DMS153 treated with DMSO at 0.1 percent for 48 hours (cell line): ENCODE results near the gene KCNIP1.

ENCODE experiments used
- DNase-seq: peaks from one replicate; lab custom pipeline; 2025; ENCODE audit not compliant: unreplicated experiment; lab: John Stamatoyannopoulos, UW

Gene KCNIP1

DNA sequence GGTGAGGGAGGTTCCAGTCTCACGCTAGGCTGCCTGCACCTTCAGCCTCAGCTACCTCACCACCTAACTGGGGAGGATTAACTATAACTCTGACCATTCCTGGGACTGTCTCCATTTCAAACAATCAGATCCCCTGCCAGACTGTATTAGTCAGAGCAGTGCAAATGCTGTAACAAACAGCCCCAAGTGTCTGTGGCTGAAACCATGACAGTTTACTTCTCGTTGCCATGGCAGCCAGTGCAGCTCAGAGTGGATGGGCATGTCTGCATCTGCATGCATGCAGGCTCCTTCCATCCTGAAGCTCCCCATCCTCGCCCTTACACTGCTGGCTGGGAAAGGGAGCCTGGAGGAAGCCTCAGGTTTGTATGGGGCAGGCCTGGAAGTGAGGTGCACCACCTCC lies 86.7 kb downstream of the KCNIP1 start:
- DNase-seq, result no peak

DNA sequence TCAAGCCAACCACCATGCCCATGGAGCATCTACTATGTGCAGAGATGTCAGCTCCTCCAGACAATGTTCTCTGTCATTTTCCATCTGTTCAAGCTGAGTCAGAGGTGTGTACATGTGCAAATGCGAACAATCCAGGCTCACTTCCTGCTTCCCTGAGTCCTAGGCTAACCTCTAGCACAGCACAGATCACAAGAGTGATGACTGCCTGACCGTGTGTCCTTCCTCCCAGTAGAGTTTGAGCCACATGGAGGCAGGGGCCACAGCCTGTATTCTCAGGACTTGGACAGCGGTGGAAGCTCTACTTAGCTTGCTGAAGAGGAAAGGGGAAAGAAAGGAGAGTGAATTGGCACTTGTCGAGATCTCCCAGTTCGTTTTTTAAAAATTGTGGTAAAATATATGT lies 87.2 kb downstream of the KCNIP1 start:
- no peak for DNase-seq

DNA sequence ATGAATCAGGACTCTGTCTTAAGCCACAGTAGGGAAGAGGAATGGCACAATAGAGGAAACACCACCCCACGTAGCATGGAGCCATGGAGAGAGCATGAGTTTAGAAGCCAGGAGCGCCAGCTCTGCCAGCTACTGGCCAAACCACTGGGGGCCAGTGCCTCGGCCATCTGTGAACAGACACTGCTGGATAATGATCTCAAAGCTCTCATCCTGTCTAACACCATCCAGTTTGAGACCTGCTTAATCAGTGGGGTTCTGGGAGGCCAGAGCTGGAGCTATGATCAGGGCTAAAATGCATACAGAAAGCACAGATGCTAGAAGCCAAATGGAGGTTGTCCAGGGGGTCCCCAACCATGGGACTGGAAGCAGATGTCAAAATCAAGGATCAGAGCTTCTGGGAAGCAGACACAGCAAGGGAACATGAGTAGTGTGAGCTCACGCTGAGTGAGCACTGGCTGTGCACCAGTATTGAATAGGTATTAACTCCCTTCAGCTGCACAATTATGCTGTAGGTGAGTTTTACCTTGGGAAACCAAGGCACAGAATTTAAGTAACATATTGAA lies 92.7 kb downstream of the KCNIP1 start:
- DNase-seq, result no peak

DNA sequence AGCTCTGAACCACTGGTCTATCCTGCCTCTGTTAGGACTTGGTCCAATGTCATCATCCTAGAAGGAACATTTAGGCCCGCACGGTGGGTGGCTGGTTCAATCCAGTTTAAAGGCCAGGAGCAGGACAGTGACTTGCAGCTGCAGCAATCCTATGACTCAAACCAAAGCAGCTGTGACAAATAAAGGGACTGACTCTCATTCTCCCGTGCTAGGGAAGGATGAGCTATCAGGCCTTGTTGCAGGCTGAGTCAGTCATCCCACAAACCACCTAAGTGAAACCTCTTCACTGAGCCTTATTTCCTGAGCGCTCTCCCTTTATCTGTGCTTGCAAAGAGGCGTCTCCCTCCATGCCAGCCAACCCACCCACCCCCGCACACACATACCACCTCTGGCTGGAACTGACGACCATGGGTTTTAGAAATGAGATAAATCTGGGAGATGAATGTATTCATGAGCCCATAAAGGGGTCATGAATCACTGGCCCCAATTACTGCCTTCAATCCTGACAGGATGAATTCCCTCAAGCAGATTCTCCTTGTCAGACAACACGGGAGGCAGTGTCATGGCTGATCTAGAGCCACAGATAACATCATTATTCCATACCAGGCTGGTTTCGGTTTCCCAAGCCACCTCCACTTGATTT lies 93.4 kb downstream of the KCNIP1 start:
- DNase-seq, result no peak

DNA sequence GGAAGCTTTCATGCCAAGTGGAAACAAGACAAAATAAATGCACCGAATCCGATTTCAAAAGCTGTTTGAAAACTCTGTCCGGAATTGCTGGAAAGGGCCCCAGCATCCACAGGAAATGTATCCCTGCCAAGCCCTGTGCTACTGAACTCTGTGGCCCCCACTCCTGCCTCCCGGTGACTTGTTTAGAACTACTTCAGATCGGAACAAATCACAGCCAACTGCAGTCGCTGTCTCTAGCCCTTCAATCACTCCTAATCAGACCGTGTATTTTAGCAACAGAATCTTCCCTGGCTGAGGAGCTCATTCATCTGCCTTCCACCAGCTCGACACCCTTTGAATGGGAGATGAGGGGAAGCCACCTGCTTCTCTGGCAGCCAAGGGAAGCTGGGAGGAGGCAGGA lies 94.1 kb downstream of the KCNIP1 start:
- no peak for DNase-seq

DNA sequence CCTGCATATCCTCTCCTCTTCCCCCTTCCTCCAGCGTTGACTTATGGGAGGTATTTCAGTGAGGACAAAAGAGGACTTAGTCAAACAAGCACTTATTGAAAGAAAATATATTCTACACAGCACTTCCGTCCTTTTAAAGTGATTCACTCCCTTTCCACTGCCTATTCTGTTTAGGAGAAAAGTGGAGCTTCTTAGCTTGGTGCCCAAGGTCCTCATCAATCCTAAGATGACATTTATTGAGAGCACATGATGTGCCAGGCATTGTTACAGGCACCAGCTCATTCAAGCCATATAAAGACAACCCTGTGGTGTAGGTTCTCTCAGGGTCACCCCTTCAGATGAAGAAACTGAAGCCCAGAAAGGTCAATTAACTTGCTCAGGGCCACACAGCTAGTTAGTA lies 95.9 kb downstream of the KCNIP1 start:
- no peak for DNase-seq

DNA sequence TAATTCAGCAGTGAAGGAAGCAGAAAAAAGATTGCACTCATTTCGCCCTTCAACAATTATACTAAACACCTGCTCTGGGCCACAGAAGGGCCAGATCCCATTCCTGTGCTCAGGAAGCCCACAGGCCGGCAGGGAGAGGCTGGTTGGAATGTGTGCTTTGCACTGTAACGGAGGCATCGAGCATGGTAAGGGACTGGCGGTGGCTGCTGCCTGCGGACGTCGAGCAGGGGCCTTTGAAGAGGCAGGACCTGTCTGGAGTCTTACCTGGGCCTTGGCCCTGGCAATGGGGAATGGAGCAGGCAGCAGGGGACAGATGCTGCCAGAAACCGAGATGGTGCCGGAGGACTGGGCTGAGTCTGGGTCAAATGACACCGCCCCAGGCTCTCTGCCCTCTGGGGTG lies 97.8 kb downstream of the KCNIP1 start:
- no peak for DNase-seq

DNA sequence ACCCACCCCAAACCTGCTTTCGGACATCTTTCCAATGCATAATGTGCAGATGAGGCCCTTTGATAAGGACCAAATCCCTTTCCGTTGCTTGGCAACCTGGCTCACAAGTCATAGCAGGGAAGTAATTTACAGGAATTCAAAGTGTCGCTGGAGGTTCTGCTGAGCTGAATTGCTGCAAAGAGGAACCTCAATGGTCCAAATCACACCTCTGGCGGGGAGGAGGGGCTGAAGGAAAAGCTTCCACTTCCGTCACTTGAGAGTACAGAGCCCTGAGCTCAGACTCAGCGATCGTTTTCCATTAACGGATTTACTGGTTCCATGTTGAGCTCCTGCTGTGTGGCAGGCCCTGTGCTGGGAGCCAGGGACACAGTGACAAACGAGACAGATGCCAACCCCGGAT lies 99.3 kb downstream of the KCNIP1 start:
- DNase-seq, result no peak

DNA sequence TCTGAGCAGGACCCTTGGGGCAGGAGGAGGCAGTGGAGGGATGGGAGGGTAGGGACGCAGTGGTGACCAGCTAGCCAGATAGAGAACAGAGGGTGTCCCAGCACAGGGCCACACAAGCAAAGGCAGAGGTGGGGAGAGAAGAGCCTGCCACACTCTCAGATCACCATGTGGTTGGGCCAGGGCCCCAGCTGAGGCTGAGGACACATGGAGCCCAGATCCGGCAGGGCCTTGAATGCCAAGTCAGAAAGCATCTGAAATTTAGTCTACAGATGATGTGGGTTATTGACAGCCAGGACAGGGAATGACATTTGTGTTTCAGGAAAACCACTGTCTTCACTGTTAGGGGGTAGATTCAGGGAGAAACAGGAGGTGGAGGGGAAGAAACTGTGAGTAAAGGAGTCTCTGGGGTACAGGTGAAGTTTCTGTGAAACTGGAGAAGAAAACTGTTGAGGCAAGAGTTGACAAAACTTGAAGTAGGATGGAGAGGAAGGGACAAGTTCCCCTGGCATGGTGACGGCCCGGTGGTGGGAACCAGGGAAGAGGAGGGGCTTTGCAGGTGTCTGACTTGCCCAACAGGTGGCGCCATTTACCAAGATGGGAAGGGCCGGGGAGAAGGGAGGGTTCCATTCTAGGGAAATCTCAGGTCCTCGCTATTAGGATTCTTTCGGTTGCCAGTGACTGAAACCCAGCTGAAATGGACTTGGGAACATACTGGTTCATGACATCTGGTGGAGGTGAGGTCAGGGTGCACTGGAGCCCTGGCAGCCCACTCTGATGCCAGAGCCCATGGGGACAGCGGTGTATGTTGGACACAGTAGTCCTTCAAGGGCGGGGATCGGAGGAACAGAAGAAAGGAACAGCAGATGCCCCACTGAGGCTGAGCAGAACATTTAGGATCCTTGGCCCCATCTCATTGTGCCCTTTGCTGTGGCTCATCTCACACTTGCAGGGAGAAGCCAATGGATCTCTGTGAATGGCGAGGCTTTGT lies 100.1 kb downstream of the KCNIP1 start:
- no peak for DNase-seq

DNA sequence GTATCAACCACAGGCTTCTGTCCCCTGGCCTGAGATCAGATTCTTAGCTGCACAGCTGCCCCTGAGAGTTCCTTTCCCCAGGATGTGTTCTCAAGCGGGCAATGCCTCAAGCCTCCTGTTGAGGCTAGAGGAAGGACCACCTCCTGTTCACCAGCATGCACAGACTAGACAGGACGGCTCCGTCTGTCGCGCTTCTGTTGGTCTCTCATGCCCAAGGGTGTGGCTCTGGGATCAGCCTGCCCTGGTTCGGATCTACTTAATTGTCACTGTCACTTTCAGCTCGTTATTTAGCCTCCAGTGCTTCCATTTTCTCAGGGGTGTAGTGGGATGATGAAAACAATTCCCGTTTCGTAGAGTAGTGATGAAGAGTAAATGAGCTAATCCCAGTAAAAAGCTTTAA lies 103.1 kb downstream of the KCNIP1 start:
- DNase-seq, result no peak

DNA sequence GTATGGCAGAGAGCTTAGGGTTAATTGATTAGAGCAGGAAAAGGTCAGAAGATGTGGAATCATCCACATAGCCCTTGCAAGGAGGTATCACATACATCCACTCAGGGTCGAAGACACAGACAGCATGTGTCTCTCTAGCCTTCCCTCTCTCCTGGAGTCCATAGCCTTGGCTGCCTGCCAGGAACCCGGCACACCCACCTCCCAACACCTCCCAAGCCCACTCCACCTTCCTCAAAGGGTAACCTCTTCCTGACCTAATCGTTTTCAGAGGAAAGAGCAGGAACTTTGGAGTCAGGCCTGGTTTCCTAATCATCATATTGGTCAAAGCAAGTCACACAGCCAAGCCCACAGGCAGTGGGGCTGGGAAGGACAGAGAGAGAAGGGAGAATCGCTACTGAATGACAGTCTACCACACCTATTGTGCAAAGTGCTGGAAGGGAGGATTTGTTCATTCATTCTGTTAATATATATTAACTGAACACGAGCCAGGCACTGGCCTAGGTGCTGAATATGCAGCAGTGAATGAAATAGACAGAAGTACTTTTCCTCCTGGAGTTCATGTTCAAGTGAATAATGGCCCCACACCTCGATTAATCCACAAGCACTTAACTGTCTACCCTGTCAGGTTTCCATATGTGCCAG lies 107.8 kb downstream of the KCNIP1 start:
- no peak for DNase-seq

DNA sequence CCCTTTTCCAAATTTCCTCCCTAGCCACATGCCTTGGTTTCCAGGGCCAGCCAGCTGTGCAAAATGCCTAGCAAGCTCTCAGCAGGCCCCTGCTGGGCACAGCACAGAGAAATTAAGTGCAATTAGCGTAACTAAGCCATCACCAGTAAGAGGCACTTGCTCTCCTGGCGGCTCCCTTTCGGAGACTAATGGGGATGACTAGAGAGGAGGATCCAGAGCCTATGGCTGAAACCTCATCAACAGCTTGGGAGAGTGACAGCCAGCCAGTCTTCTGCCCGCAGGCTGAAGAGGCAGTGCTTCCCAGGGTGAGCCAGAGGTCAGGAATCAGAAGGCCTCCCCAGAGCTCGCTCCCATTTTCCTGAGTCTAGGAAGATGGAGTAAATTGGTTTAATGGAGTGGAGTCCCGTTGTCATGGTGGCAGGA lies 108.4 kb downstream of the KCNIP1 start:
- DNase-seq, result no peak

DNA sequence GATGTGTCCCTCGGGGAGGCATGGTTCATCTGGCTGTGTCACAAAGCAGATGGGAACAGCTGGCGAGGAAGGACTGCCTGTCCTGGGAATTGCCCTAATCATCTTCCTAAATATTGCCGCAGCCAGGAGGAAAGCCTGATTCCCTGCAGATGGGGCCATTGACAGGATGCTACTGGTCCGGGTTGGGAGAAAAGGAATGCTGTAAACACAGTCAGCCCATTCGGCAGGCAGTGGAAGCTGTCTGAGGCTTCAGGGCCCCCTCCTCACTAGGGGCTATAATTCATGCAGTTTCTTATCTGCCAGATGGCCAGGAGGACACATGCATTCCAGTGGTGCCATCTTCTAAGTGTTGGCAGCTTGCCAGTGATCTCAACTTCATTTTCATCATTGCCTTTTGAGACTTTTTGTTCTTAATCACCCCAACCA lies 110.3 kb downstream of the KCNIP1 start:
- DNase-seq, result no peak

DNA sequence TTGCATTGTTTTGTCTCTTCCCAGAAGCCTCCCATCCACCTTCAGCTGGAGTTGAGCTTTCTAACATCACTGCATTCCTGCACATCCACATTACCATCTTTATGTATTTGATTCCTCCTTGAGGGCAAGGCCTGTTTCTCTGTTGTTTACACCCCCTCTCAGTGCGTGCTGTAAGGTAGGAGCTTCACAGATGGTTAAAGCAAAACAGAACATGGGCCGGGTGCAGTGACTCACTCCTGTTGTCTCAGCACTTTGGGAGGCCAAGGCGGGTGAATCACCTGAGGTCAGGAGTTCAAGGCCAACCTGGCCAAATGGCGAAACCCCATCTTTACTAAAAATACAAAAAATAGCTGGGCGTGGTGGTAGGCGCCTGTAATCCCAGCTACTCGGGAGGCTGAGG lies 110.9 kb downstream of the KCNIP1 start:
- no peak for DNase-seq

DNA sequence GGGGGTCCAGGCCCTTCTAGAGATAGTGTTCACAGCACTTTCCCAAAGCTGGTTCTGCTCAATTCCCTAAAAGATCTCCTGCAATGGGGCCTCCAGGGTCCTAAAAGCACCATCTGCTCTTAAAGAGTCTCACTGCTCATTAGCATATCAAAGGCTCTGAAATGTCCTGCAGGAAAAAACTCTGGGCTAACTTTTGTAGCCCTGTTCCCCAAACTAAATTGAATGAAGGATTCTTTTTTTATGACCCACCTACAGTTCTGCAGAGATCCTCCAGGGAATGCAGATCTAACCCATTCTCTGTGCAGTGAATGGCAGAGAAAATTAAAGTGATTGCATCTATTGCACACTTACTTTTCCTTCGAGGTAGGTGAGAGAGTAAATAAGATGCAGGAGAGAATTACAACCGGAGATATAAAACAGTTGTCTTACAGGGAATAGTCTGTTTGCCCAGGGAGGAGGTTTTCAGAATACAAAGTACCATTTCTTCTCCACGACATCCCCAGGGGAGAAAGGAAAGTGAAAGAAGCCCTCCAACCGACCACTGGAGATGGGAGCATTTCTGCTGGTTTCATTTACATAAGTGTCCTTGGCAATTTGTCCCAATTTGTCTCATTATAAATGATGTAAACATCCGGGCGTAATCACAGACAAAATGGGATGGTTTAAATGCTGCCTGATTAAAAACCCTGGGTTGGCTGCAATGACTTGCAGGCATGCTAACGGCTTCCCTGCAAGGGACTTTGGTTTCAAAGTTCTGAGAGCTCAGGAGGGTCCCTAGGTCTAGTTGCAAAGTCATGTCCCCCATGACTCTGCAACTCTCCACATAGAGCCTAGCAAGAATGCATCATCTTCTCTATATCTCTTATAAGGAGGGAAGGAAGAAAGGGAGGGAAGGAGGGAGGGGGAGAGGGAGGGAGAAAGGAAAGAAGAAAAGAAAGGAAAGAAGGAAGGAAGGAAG lies 114.0 kb downstream of the KCNIP1 start:
- DNase-seq, result no peak

DNA sequence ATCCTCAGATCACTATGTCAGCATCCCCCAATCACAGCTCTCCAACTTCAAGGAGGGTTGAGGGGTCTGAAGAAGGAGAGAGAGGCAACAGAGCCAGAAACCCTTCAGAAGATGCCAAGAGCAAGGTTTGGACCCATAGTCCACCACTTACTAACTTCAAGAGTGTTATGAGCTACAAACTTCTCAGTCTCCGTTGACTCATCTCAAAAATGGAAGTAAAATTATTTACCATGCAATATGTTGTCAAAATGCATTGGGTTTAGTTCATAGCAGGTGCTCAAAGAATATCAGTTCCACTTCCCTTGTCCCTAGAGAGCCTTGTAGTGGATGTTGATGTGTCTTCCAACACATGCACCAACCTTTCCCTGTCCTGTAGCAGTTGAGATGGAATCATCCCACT lies 116.0 kb downstream of the KCNIP1 start:
- no peak for DNase-seq

DNA sequence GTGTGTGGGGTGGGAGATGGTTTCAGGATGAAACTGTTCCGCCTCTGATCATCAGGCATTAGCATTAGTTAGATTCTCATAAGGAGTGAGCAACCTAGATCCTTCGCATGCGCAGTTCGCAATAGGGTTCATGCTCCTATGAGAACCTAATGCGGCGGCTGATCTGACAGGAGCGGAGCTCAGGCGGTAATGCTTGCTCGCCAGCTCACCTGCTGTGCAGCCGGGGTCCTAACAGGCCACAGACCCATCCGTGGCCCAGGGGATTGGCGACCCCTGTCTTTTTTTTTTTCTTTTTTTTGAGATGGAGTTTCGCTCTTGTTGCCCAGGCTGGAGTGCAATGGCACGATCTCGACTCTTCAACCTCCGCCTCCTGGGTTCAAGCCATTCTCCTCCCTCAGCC lies 119.1 kb downstream of the KCNIP1 start:
- DNase-seq, result no peak

DNA sequence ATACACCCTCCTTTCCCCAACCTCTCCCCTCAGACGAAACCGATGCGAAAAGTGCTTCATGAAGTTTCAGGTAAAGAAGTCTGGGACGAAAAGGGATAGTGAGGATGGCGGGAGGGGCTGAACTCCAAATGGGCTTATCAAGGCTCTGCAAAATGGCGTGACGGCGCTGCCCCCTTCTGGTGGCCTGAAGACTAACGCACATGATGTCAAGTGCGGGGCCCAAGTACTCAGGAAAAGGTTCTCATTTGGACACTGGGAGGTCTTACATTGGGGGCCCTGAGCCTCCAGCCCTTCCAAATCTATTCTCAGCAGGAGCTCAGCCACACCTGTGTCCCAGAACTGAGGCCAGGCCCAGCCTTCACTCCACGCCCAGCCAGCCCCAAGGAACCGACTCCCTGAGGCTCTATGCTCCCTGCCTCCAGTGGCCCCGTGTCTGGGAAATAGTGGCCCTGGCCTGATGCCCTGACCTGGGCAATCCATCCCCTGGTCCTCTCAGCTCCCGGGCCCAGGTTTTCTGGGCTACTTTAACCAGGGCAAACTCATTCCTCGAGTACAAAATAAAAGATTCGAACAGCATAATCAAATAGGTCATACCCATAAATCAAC lies 119.9 kb downstream of the KCNIP1 start:
- DNase-seq, result no peak

DNA sequence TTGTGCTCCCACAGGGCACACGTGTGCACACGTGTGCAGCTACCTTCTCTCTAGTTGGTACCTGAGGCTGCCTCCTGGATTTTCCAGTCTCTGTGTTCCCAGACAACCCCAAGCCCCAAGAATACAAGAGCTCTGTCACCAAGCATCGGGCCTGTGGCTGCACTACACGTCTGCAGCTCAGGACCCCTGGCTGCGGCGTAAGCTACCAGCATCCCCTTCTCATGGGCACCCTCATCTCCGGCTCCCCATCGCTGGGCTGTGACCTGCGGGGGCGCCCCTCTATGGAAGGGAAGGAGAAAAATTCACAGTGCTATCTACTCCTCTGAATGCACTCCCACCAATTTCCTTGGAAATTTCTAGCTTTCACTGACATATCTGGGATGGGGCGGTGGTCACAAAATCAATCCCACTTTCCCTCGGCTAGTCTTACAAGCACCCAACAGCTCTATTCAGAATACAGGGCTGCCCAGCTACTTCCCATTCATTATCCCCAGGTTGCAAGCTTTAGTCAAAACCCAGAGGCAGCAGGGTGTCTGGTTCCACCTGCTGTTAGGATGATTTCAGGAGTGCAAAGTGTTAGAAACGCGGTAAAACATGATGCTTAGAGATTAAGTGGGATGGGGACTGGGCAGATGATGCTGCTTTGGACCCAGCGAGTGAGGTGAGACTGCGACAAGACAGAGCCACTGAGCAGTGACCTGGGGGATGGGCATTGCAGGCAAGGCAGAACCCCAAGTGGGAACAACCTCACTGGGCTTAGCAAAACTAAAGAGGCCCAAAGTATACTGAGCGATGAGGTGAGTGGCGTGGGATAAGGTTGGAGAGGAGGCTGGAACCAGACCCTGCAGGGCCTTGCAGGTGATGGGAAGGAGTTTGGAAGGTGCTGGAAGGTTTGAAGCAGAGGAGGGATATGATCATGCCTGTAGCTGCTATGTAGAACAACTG lies 121.7 kb downstream of the KCNIP1 start:
- no peak for DNase-seq
